Peyer's patch (tissue), 4 donors: ENCODE measurements around the gene PACRG. TPM values are rescaled to one million over a fixed set of nuclear protein-coding genes. Genes with fewer than 3 reads are reported as not detected.

Experiments
- DNase-seq, 3 donors: peaks; one replicate each; pipeline ENCODE4 v3.0.0-alpha.2; 2017 to 2019
- H3K27ac ChIP-seq, 4 donors: fragments of 200-600 bp; sonication (generic); one replicate each; pipeline ENCODE4 v1.5.1; 2016 to 2019
- H3K27me3 ChIP-seq, 2 donors: fragments of 200-600 bp; sonication (generic); one replicate each; pipeline ENCODE4 v1.5.1; 2019
- H3K36me3 ChIP-seq, 3 donors: fragments of 200-600 bp; sonication (generic); one replicate each; pipeline ENCODE4 v1.5.1; 2016 to 2019
- H3K4me1 ChIP-seq, 4 donors: fragments of 200-600 bp; sonication (generic); one replicate each; pipeline ENCODE4 v1.5.1; 2016 to 2019
- H3K4me3 ChIP-seq, 4 donors: fragments of 200-600 bp; sonication (generic); 1 replicate in 3 of 4; 2 replicates in 1 of 4; pipeline ENCODE4 v1.5.1; 2016 to 2019; ENCODE audit warnings: mild to moderate bottlenecking in 1 of 4
- H3K9me3 ChIP-seq, 4 donors: fragments of 200-600 bp; sonication (generic); one replicate each; pipeline ENCODE4 v1.5.1; 2016 to 2019; ENCODE audit warnings: mild to moderate bottlenecking in 1 of 4
- CTCF ChIP-seq, 6 experiments: fragments of 450-650 bp in 4 of 6; fragments of 200-600 bp in 2 of 6; sonication (generic) in 1 of 6; IDR thresholded peaks; one replicate each; pipeline ENCODE4 v1.5.1; 2017 to 2019; ENCODE audit warnings: antibody characterized with exemption in 6 of 6, mild to moderate bottlenecking in 3 of 6, moderate library complexity in 1 of 6
- POLR2A ChIP-seq, 2 donors: fragments of 450-650 bp; IDR thresholded peaks; one replicate each; pipeline ENCODE4 v1.5.1; 2017; ENCODE audit warnings: antibody characterized with exemption in 2 of 2, mild to moderate bottlenecking in 2 of 2, moderate library complexity in 2 of 2
- total RNA-seq, 4 donors: library from RNA; depleted of rRNA; stranded (reverse); fragments of >200 nt; gene quantifications; one replicate each; pipeline ENCODE4 v1.1.0, GENCODE V29; 2016

Gene PACRG
- total RNA-seq, 4 donors from 2014 or later = 0.76 to 2.5 TPM; not detected in 2

GRCh38 chr6:162852192-162852591 is 124.4 kb downstream of the PACRG start:
- no peak for DNase-seq
- Histone ChIP-seq H3K27ac (no peak overlapping the region), H3K4me1 (no peaks in the 10 kb centered on the region), H3K9me3 (no peaks in the 10 kb centered on the region), H3K27me3 (no peaks in the 10 kb centered on the region), H3K36me3 (no peaks in the 10 kb centered on the region), H3K4me3 (no peak overlapping the region)
- TF ChIP-seq POLR2A (IDR thresholded peaks at IDR 0.05) = no peak
- no peak for TF ChIP-seq CTCF (IDR thresholded peaks at IDR 0.05)

GRCh38 chr6:162852840-162853577 is 125.2 kb downstream of the PACRG start:
- Histone ChIP-seq H3K36me3 (no peaks in the 10 kb centered on the region), H3K4me1 (no peaks in the 10 kb centered on the region), H3K9me3 (no peaks in the 10 kb centered on the region), H3K27ac (no peak overlapping the region), H3K27me3 (no peaks in the 10 kb centered on the region), H3K4me3 (no peak overlapping the region)
- DNase-seq = no peak
- no peak for TF ChIP-seq CTCF (IDR thresholded peaks at IDR 0.05)

GRCh38 chr6:162854228-162854627 is 126.5 kb downstream of the PACRG start:
- Histone ChIP-seq H3K27me3 (no peaks in the 10 kb centered on the region), H3K36me3 (no peaks in the 10 kb centered on the region), H3K4me1 (no peaks in the 10 kb centered on the region), H3K4me3 (no peak overlapping the region), H3K9me3 (no peaks in the 10 kb centered on the region), H3K27ac (no peak overlapping the region)
- DNase-seq = no peak
- TF ChIP-seq POLR2A (IDR thresholded peaks at IDR 0.05) (no peak), CTCF (IDR thresholded peaks at IDR 0.05) (no peak)

GRCh38 chr6:162854734-162855191 is 127.0 kb downstream of the PACRG start:
- no peak for TF ChIP-seq POLR2A (IDR thresholded peaks at IDR 0.05)
- TF ChIP-seq CTCF (IDR thresholded peaks at IDR 0.05) = no peak
- DNase-seq = no peak
- Histone ChIP-seq H3K27ac (no peak overlapping the region), H3K4me1 (no peaks in the 10 kb centered on the region), H3K9me3 (no peaks in the 10 kb centered on the region), H3K36me3 (no peaks in the 10 kb centered on the region), H3K27me3 (no peaks in the 10 kb centered on the region), H3K4me3 (no peak overlapping the region)

GRCh38 chr6:162856885-162857284 is 129.1 kb downstream of the PACRG start:
- Histone ChIP-seq H3K9me3 (no peaks in the 10 kb centered on the region), H3K27ac (no peak overlapping the region), H3K27me3 (no peaks in the 10 kb centered on the region), H3K36me3 (no peaks in the 10 kb centered on the region), H3K4me3 (no peak overlapping the region), H3K4me1 (no peaks in the 10 kb centered on the region)
- TF ChIP-seq POLR2A (IDR thresholded peaks at IDR 0.05) (no peak), CTCF (IDR thresholded peaks at IDR 0.05) (peak in 1 of 6 experiments; percentile 13)
- no peak for DNase-seq
